SK-N-SH (cell line): Measurements from ENCODE around the gene E4F1.

ENCODE experiments used
- CTCF ChIP-seq: fragments of 200-600 bp; sonication (generic); IDR thresholded peaks from 2 replicates; pipeline ENCODE4 v1.6.1; 2017; ENCODE audit warnings: antibody characterized with exemption, mild to moderate bottlenecking, moderate library complexity
- GABPA ChIP-seq: IDR thresholded peaks from 2 replicates; pipeline ENCODE4 v1.4.0; 2012; ENCODE audit warnings: low read depth, mild to moderate bottlenecking
- GATA2 ChIP-seq: sonication (generic); formaldehyde crosslinking; IDR thresholded peaks from 2 replicates; pipeline ENCODE4 v1.5.0; 2020; ENCODE audit warnings: mild to moderate bottlenecking, missing genetic modification reagents
- IRF3 ChIP-seq: fragments of 150-350 bp; IDR thresholded peaks from 2 replicates; pipeline ENCODE4 v1.6.1; 2016; ENCODE audit warnings: mild to moderate bottlenecking, low read depth, low read length
- MAX ChIP-seq: IDR thresholded peaks from 2 replicates; pipeline ENCODE4 v1.4.0; 2012; ENCODE audit warnings: low read depth
- NRF1 ChIP-seq: IDR thresholded peaks from 2 replicates; pipeline ENCODE4 v1.6.1; 2012; ENCODE audit warnings: low read depth, mild to moderate bottlenecking, low read length
- POLR2AphosphoS5 ChIP-seq: IDR thresholded peaks from 2 replicates; pipeline ENCODE4 v1.6.1; 2012; ENCODE audit warnings: low read depth, low read length
- RCOR1 ChIP-seq: fragments of 150-350 bp; IDR thresholded peaks from 2 replicates; pipeline ENCODE4 v1.6.1; 2017; ENCODE audit warnings: antibody characterized with exemption, low read length
- REST ChIP-seq: IDR thresholded peaks from 2 replicates; pipeline ENCODE4 v1.6.1; 2012; ENCODE audit warnings: mild to moderate bottlenecking, low read depth, low read length, moderate library complexity
- USF1 ChIP-seq: IDR thresholded peaks from 2 replicates; pipeline ENCODE4 v1.4.0; 2012; ENCODE audit warnings: low read depth, borderline replicate concordance
- YY1 ChIP-seq: IDR thresholded peaks from 2 replicates; pipeline ENCODE4 v1.4.0; 2012; ENCODE audit warnings: low read depth, mild to moderate bottlenecking

- no peak for TF ChIP-seq CTCF
- no peak for TF ChIP-seq IRF3
- TF ChIP-seq RCOR1 = no peak
- TF ChIP-seq GABPA = no peak
- no peak for TF ChIP-seq REST
- no peak for TF ChIP-seq GATA2 (CRISPR knock-in tag)
- no peak for TF ChIP-seq MAX
- TF ChIP-seq USF1 = no peak
- no peak for TF ChIP-seq POLR2AphosphoS5
- TF ChIP-seq YY1 = no peak
- no peak for TF ChIP-seq NRF1
Measured at GRCh38 chr16:2180962-2181923, 42.1 kb upstream of the E4F1 start.
